GM18517 (cell line): ENCODE data around the gene ABCG4.

Experiments used
- ATAC-seq: cut with Tn5 transposase; IDR thresholded peaks from one replicate; pipeline ENCODE4 v1.9.1; 2021; ENCODE audit warnings: mild to moderate bottlenecking, moderate library complexity; ENCODE audit not compliant: unreplicated experiment

Gene ABCG4

GRCh38 chr11:119205080-119205479 lies 56.2 kb downstream of the ABCG4 start:
- ATAC-seq = no peak

- ATAC-seq = peak; percentile 68
These were observed 57.0 kb downstream of the ABCG4 start, which contains the start of gene CBL for GRCh38 chr11:119205574-119206510. CBL (plus strand) TSS chr11:119206339; CDS start chr11:119206418, 79 bp downstream.

- no peak for ATAC-seq
These were observed 57.9 kb downstream of the ABCG4 start for GRCh38 chr11:119206511-119207414.

- ATAC-seq = no peak
These were observed 58.6 kb downstream of the ABCG4 start for GRCh38 chr11:119207415-119207960.

GRCh38 chr11:119209186-119209585 lies 60.3 kb downstream of the ABCG4 start:
- ATAC-seq = no peak

- ATAC-seq = no peak
These were observed 61.2 kb downstream of the ABCG4 start for GRCh38 chr11:119210050-119210449.
